Measurements from ENCODE around the gene OSBPL9.

OSBPL9 gene

DNA sequence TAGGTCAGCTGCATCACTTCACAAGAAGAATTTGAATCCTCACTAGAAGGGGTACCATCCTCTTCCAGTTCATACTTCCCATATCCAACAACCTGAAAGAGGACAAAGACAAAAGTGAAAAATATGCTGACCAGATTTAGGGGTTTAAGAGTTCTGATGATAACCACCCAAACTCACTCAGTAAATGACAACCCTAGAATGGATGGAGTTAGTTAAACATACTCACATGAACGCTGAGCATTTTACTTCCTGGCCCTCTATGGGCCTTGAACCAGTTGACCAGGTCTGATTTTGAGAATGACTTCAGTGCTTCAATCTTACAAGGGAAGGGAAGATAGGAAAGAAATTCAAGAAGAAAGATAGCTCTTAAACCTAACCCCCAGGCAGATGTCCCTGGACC is 172.4 kb downstream of the OSBPL9 start:
- H3K27ac ChIP-seq (ENCODE audit: low read depth, low read length, poor library complexity, severe bottlenecking) = no peak overlapping the region
- H3K4me1 ChIP-seq (ENCODE audit: insufficient read depth, low read length, severe bottlenecking) = no peaks in the 10 kb centered on the region
- H3K9me3 ChIP-seq (ENCODE audit: low read length) = no peaks in the 10 kb centered on the region
- H3K27me3 ChIP-seq (ENCODE audit: insufficient read depth, low read length) = no peaks in the 10 kb centered on the region
- H3F3A ChIP-seq (ENCODE audit: insufficient read depth, low read length) = no peaks in the 10 kb centered on the region
- H4K20me1 ChIP-seq (ENCODE audit: insufficient read depth, low read length) = no peaks in the 10 kb centered on the region
- TF ChIP-seq, protein P1, sequence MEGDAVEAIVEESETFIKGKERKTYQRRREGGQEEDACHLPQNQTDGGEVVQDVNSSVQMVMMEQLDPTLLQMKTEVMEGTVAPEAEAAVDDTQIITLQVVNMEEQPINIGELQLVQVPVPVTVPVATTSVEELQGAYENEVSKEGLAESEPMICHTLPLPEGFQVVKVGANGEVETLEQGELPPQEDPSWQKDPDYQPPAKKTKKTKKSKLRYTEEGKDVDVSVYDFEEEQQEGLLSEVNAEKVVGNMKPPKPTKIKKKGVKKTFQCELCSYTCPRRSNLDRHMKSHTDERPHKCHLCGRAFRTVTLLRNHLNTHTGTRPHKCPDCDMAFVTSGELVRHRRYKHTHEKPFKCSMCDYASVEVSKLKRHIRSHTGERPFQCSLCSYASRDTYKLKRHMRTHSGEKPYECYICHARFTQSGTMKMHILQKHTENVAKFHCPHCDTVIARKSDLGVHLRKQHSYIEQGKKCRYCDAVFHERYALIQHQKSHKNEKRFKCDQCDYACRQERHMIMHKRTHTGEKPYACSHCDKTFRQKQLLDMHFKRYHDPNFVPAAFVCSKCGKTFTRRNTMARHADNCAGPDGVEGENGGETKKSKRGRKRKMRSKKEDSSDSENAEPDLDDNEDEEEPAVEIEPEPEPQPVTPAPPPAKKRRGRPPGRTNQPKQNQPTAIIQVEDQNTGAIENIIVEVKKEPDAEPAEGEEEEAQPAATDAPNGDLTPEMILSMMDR (IDR thresholded peaks at IDR 0.05; ENCODE audit: low read length) = no peak
- no peak for TF ChIP-seq EZH2 (IDR thresholded peaks at IDR 0.05; ENCODE audit: borderline replicate concordance, low read length)
- H3K79me2 ChIP-seq (ENCODE audit: insufficient read depth, low read length) = no peaks in the 10 kb centered on the region
- no peak overlapping the region for H3K4me2 ChIP-seq (ENCODE audit: low read length)
- peaks cover 99% of the 10 kb centered on the region for H3K36me3 ChIP-seq (ENCODE audit: insufficient read depth, low read length)
- H2AFZ ChIP-seq (ENCODE audit: low read length) = no peak overlapping the region
- H3K9me2 ChIP-seq (ENCODE audit: low read depth, low read length) = no peaks in the 10 kb centered on the region
- no peak overlapping the region for H3K9ac ChIP-seq (ENCODE audit: low read length)
- no peak overlapping the region for H3K4me3 ChIP-seq (ENCODE audit: low read depth, low read length, poor library complexity, severe bottlenecking)

DNA sequence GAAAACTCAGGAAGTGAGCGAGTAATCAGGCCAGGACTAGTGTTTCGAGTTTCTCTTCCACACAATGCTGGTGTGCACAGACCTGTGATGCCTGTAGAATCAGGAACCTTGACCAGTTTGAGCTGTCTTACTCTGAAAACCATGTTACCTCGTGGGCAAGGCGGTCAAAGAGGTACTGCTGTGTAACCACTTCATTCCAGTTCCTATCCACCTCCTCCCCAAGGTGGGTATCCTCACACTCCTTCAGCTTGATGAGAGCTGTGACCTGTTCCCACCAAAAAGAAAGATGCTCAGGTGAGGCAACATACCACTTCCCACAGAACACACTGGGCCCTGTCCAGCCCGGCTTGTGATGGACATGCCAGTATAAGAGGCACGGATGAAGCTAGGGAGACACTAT is 173.5 kb downstream of the OSBPL9 start:
- Histone ChIP-seq H3K4me3 (ENCODE audit: low read depth, low read length, poor library complexity, severe bottlenecking) (no peak overlapping the region), H3K27me3 (ENCODE audit: insufficient read depth, low read length) (no peaks in the 10 kb centered on the region), H3K79me2 (ENCODE audit: insufficient read depth, low read length) (no peaks in the 10 kb centered on the region), H3F3A (ENCODE audit: insufficient read depth, low read length) (no peaks in the 10 kb centered on the region), H3K36me3 (ENCODE audit: insufficient read depth, low read length) (peaks cover 99% of the 10 kb centered on the region), H3K4me2 (ENCODE audit: low read length) (no peak overlapping the region), H3K9me3 (ENCODE audit: low read length) (no peaks in the 10 kb centered on the region), H3K9ac (ENCODE audit: low read length) (no peak overlapping the region), H3K4me1 (ENCODE audit: insufficient read depth, low read length, severe bottlenecking) (no peaks in the 10 kb centered on the region), H2AFZ (ENCODE audit: low read length) (no peak overlapping the region), H3K27ac (ENCODE audit: low read depth, low read length, poor library complexity, severe bottlenecking) (no peak overlapping the region), H4K20me1 (ENCODE audit: insufficient read depth, low read length) (no peaks in the 10 kb centered on the region), H3K9me2 (ENCODE audit: low read depth, low read length) (no peaks in the 10 kb centered on the region)
- no peak for TF ChIP-seq EZH2 (IDR thresholded peaks at IDR 0.05; ENCODE audit: borderline replicate concordance, low read length)
- TF ChIP-seq, protein P1 (IDR thresholded peaks at IDR 0.05; ENCODE audit: low read length) = no peak

DNA sequence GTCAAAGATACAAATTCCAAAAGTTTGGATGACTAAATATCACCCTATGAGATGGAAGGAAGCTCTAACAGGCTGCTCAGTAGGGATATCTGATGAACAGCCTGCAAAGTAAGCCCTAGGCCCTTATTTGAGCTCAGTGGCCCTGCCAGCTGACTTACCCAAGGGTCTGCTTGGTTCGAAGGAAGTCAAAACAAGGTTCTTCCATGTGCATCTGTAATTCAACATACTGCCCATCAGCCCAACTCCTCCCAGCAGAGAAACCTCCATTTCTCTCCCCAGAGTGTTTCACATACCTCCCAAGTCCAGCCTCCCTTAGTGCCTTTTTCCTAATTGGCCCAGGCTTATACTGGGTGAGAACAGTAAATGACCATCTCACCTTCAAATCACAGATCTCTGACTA is 175.0 kb downstream of the OSBPL9 start:
- Histone ChIP-seq H3K9me3 (ENCODE audit: low read length) (no peaks in the 10 kb centered on the region), H3F3A (ENCODE audit: insufficient read depth, low read length) (no peaks in the 10 kb centered on the region), H3K4me2 (ENCODE audit: low read length) (no peak overlapping the region)

More for the DNA sequence above, 175.0 kb downstream of the OSBPL9 start:
- Histone ChIP-seq H3K27ac (ENCODE audit: low read depth, low read length, poor library complexity, severe bottlenecking) (no peak overlapping the region), H4K20me1 (ENCODE audit: insufficient read depth, low read length) (no peaks in the 10 kb centered on the region), H2AFZ (ENCODE audit: low read length) (no peak overlapping the region), H3K79me2 (ENCODE audit: insufficient read depth, low read length) (no peaks in the 10 kb centered on the region), H3K9ac (ENCODE audit: low read length) (no peak overlapping the region), H3K36me3 (ENCODE audit: insufficient read depth, low read length) (peaks cover 90% of the 10 kb centered on the region), H3K4me1 (ENCODE audit: insufficient read depth, low read length, severe bottlenecking) (no peaks in the 10 kb centered on the region), H3K4me3 (ENCODE audit: low read depth, low read length, poor library complexity, severe bottlenecking) (no peak overlapping the region), H3K9me2 (ENCODE audit: low read depth, low read length) (no peaks in the 10 kb centered on the region), H3K27me3 (ENCODE audit: insufficient read depth, low read length) (no peaks in the 10 kb centered on the region)
- no peak for TF ChIP-seq EZH2 (IDR thresholded peaks at IDR 0.05; ENCODE audit: borderline replicate concordance, low read length)
- TF ChIP-seq, protein P1 (IDR thresholded peaks at IDR 0.05; ENCODE audit: low read length) = no peak

Measured in OCI-LY1 (cell line).